Activated T-helper 1 cell treated with Interleukin-2 at 50 U/mL for 16 hours (primary cell): ENCODE results near the gene AURKAIP1.

Experiments used
- DNase-seq: peaks from one replicate; pipeline ENCODE4 v3.0.0-alpha.2; 2020; ENCODE audit warnings: low read depth

The AURKAIP1 gene

DNA sequence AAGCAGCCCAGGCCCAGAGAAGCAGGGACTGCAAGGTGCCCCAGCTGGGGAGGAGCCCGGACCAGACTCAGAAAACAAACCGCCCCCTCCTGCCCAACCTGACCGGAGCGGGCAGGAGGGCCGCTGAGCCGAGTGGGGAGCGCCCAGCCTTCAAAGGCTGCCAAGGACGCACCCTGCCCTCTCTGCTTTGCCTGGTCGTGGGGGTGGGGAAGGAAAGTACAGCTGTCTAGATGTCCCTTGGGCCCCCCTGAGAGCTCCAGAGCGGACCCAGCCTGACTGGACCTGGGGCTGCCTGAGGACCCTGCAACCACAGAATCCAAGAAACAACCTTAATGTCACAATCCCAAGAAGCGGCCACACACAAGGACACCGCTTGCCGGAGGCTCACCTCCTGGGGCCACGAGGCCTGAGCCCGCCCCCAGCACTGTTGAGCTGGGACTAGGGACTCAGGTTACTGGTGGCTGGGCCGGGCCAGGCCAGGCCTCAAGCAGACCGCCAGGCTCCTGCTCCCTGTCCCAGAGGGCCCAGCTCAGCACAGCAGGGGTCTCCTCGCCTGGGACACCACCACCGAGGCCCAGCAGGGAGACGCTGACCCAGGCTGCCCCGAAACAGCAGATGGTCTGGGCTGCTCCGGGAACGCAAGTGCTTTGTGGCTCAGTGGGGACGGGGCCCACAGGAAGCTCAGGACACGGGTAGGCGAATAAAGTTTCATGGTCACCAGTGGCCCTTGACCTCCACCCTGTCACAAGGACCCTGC lies 27.2 kb downstream of the AURKAIP1 start:
- no peak for DNase-seq

DNA sequence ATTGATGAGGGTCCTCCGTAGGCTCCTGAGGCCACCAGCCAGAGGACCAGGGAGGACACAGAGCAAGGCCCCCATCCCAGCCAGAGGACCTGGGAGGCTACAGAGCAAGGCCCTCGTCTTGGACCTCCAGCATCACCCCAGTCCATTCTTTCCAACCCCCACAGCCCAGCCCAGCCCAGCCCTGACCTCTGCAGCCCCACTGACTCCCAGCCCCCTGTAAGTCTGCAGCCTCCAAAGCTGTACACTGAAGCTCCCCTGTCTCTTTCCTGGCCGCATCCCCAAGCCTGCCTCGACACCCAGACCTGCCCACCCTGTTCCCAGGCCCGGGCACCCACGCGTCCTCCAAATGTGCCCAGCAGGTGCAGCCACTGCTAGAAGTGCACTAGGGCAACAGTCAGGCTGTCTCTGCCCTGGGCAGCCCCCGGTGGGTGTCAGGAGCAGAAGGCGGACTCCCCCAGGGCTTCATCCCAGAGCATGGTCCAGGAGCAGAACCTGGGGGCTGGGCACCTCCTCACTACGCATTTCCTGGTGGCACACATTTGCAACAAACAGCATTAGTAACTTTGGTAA lies 27.9 kb downstream of the AURKAIP1 start:
- no peak for DNase-seq

DNA sequence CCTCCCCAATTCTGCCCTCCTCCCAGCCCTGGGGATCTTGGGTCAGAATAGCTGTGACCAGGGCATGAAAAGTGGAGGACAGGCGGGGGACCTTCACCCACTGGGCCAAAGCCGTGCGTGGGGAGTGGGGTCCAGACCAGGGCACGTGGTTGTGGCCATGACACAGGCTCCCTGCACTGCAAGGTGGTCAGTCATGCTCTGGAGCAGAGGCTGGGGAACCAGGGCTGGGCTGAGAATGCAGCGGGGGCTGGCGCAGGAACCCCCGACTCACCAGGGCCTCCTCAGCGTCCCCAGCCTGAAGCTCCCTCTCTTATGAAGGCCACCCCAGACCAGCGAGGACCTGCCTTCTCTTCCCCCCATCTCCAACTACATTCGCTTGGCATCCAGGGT lies 28.5 kb downstream of the AURKAIP1 start:
- DNase-seq: no peak

DNA sequence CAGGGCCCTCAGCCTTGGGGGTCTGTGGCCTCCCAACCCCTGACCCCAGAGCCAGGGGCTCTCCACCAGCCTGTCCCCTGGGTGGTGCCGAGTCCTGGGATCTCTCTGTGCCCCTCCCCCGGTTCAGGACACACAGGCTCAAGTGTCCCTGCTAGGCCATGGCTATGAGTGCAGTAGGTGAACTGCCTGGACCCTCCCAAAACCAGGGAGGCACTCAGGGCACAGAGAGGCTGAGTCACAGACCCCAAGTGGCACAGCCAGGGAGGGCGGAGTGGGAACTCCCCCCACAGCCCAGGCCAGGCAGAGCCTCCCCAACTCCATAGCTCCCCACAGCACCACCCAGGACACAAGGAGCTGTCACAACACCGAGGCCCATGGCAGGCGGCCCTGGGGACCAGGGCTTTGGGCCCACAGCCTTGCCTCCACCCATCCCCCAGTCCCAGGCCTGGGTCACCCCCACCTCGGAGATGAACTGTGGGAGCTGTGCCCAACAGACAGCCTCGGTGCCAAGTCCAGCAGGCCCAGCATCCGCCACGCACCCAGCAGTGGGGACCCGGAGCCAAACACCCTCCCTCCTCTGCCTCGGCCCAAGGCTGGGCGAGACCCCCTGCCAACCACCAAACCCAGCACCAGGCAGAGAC lies 29.0 kb downstream of the AURKAIP1 start:
- DNase-seq: no peak

DNA sequence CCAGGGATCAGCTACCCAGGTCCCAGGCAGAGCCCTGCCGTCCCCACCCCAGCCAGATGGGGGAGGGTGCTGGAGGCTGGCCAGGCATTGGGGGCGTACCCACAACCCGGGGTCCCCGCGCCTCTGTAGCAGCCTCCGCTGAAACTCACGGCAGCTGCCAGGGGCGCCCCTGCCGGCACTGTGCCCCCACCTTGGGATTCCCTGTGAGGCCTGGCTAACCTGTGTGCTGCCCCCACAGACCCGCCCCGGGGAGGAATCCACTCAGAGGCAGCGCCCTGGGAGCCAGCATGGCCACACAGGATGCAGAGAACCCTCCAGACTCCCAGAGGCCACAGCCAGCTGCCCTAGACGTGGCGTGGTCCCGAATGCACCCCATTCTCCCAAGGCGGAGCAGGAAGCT lies 29.6 kb downstream of the AURKAIP1 start:
- DNase-seq: no peak

DNA sequence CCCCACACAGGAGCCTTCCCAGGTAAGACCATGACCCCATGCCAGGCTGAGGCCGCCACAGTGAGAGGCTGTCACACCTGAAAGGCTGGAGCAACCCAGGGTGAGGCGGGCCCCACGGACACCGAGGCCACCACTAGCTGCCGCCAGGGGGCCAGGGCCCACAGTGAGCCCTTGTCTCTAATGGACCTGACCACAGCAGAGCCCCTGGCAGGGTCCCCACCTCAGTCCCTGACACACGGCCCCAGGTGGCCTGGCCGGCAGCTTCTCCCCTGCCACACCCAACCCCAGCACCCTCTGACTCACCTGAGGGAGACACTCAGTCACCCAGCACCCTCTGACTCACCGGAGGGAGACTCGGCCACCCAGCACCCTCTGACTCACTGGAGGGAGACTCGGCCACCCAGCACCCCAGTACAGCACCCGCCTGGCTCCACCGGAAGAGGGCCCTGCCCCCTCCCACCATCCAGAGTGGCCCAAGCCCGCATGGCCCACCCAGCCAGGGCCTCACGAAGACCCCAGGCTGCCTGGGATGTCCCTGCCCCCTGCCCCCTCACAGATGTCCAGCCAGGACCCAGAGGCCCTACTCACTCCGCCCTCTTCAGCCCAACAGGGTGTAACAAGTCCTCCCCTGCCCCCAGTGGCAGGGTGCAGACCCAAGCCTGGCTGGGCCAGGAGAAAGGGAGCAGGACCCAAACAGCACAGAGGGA lies 30.2 kb downstream of the AURKAIP1 start:
- DNase-seq: peak; percentile 20

DNA sequence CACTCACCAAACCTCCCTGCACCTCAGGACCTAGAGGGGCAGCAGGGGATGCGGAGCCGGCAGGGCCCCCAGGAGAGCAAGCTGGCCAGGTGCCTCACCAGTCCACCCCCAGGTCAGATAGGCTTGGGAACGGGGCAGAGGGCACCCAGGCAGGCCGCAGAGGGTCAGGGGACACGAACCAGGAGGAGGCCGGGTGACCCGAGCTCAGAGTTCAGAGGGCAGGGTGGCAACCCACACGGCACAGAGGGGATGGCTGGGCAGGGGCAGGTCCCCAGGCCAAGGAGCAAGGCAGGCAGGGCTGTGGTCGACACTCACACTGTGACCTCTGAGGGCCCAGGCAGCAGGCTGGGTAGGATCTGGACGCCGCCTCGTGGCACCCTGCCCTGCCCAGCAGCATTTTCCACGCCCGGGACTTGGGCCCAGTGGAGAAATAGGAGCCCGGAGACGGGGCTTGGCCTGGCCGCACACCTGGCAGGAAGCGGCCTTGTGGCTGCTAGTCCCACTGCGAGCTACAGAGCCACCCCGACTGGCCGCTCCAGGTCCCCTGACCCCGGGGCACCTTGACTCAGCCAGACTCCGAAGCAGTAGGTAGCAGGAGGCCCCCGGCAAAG lies 31.1 kb downstream of the AURKAIP1 start:
- DNase-seq: no peak

DNA sequence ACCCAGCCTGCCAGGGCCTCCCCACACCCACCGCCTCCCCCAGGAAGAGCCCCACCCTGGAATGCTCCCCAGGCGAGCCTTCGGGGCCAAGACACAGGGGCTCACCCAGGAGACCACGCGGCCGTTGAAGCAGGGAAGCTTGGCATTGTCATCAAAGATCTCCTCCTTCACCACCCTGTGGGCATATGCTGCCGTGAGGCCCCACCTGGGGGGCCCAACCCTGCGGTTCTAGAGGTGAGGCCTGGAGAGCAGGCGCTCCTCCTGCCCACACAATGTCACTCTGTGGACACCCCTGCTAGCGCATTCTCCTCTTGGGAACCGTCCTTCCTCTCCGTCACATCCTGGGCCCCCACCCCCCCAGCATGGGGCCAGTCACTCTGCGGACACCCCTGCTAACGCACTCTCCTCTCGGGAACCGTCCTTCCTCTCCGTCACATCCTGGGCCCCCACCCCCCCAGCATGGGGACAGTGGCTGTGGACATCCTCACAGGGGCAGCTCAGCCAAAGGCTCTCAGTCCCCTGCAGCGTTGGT lies 32.4 kb downstream of the AURKAIP1 start:
- no peak for DNase-seq

DNA sequence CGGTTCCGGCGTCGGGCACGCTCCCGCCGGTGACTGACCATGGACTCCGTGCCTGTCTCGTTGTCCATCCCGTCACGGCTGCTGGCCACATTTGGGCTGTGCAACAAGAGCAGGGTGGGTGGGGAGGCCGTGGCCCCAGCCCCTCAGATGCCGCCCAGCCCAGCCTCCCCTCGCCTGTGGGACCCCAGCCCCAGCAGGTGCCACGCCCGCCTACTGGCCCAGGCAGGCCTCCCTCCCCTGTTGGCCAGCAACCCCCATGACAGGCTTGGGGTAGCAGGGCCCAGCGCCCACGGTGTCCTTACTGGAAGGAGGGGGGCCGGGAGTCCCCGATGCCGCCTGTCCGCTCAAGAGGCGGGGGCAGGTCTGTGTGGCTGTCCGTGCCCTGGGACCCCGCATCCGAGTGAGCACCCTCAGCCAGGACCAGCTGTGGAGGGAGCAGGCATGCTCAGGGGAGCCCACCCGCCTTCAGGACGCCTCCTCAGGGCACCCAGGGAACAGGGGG lies 32.9 kb downstream of the AURKAIP1 start:
- DNase-seq: no peak

DNA sequence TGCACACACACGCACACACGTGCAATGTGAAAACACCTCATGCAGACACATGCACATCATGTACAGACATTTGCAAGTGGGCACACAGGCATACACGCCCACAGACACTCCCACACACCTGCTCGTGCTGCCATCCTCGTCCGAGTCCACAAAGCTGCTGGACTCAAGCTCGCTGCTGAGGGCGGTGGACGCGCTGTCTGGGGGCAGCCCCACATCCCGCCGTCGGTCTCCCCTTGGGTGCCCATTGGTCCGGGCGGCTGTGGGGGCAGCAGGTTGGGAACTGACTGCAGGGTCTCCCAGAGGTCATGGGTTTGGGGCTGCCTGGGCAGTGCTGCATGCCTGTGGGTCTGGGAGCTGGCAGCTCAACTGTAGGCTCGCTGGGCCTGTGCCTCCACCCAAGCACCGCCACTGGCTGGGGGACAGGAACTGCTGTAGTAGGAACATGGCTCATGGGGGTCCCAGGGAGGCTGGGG lies 33.4 kb downstream of the AURKAIP1 start:
- DNase-seq: no peak

DNA sequence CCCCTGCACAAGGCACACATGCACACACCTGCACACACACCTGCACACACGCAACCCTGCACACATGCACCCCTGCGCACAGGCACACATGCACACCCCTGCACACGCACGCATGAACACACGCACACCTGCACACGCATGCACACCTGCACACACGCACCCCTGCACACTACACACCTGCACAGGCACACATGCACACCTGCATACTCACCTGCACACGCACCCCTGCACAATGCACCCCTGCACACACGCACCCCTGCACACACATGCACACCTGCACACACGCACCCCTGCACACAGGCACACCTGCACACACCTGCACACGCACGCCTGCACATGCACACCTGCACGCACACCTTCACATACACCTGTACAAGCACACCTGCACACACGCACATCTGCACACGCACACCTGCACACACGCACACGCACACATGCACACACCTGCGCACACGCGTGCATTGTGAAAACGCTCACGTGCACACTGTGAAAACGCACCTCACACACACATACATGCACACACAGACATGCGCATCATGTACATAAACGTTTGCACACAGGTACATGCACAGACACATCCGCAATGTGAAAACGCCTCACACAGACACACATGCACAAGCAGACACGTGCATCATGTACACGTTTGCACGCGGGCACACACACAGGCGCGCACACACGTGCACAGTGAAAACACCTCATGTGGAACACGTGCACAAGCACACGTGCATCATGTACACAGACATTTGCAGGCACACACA lies 34.0 kb downstream of the AURKAIP1 start:
- DNase-seq: no peak

DNA sequence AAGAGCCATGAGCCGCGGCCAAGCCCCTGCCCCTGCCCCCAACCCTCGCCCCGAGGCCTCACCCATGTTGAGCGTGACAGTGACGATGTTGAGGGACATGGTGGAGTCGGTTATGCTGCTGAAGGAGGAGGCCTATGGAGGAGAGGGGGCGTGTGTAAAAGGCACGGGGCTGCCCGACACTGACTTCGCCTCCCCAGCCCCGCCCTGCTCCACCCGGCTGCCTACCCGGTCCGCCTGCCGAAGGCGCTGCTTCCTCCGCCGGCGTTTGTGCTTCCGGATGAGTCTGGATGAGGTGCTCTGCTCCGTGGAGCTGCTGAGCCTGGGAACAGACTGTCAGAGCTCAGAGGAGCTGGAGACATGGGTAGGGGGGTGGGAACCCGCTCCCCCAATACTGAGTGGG lies 34.8 kb downstream of the AURKAIP1 start:
- no peak for DNase-seq

DNA sequence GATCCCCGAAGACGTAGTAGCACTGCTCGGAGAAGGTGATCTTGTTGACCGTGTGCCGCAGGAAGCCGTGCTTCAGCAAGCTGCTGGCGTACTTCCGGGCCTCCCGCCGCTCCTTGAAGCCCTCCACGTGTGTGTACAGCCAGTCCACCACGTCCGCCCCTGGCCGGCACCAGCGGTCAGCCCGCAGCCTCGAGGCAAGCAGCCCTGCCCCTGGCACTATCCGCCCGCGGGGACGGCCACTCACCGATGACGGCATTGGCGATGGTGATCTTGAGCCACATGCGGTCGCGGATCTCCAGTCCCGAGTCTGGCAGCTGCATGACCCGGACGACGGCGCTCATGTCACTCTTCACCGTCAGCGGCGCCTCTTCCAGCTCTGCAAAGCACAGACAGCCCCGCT lies 36.7 kb downstream of the AURKAIP1 start:
- no peak for DNase-seq

DNA sequence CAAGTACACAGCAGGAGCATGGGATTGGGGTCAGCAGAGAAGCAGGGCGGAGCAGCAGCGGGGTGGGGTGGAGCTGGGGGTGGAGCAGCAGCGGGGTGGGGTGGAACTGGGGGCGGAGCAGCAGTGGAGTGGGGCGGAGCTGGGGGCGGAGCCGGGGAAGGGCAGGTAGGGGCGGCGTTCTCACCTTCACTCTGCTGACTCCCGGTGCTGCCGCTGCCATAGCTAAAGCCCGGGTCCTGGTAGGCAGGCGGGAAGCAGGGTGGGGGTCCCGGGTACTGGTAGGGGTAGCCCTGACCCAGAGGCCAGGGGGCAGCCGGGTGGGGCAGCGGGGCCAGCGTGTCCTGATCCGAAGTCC lies 37.2 kb downstream of the AURKAIP1 start:
- DNase-seq: no peak

DNA sequence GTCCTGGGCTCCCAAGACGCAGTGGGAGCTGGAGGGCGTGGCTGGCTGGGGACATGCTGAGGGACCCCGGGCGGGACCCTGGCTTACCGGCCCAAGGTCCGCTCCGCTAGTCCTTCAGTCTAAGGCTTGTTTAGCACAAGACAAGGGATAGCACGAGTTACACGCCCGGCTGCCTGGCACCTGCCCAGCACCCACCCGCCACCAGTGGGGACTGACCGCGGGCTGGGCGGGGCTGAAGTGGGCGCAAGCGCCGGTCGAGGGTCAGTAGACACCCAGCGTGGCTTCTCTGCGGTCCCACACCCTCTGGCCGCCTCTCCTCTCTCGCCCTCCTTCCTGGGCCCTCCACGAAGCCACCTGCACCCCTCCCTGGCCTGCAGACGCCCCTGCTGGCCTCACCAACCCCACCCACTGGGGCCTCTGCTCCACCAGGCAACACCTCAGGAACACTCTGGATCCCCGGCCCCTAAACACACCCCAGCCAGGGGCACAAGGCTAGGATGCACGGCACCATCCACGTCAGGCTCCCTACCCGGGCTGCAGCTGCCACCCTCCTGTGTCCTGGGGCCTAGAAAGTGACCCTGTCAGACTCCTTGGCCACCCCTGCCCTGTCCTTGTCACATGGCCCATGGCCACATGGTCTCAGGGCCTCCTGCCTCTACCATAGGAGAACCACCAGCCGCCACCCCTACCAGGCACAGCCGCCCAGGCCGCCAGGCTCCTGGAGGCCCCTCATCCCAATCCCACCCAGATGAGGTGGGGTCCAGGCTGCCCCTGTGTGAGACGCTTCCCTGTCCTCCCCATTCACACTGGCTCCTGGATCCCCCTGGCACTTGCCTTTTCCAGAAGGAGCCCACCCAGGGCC lies 37.8 kb downstream of the AURKAIP1 start:
- no peak for DNase-seq

DNA sequence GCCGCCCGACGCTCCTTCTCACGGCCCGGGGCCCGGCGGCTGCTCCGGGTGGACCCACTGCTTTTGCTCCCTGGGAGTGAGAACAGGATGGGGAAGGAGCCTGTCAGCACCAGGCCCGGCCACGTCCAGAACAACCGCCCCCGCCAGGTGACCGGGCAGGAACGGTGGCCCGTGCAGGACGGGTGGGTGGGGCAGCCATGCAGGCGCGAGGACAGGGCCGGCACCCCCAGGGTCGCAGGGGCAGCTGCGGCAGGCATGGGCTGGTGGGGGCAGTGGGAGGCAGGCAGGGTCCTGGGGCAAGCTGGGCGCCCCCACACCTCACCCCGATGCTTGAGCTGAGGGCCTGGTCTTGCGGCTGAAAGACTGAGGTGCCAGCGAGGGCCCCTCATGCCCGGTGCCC lies 38.6 kb downstream of the AURKAIP1 start:
- DNase-seq: no peak

DNA sequence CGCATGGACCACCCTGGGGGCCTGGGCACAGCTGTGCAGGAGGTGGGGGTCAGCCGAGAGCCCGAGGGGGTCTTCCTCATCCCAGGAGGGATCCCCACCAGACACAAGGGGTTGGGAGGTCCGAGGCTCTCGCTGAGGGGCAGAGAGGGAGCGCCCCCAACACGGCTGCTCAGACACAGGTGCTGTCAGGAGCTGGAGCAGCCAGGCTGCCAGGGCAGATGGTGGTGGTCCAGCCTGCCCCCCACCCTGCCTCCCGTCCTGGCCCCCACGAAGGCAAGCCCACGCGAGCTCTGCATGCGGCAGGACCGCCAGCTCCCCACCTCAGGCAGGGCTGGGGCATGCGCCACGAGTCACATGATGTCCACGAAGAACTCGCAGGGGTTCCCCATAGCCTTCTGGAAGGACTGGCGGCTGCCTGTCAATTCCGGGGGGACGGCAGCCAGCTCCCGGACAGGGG lies 39.2 kb downstream of the AURKAIP1 start:
- no peak for DNase-seq

DNA sequence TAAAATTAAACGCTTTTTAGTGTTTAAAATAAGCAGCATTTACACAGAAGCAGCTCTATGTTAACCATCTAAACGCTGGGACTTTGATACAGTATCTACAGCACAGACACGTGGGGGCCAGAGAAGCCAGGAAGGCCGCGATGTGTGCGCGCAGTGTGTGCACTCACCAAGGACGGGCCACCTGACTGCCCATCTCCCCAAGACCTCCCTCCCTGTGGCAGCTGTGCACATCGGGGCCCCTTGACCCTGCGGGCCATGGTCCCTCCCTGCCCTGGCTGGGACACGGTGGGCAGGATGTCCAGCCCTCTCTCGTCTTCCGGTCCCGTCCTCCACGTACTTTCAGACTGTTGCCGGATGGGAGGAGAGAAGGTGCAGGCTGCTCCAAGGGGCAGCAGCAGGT lies 39.7 kb downstream of the AURKAIP1 start:
- DNase-seq: no peak

DNA sequence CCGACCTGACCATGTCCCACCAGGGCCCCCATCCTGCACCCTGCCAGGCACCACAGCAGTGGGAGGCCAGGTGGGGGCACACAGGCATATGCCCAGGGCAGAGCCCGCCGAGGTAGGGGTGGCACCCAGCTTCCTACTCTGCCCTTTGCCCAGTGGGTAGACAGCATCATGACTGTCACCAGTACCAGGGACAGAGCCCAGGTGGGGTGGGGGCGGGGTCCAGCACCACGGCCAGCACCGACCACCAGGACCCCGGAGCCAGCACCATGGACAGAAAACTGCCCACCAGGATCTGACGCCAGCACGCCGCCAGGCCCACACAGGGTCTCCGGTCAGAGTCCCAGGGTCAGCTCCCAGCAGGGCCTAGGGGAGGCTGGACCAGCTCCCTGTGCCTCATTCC lies 40.2 kb downstream of the AURKAIP1 start:
- DNase-seq: no peak

DNA sequence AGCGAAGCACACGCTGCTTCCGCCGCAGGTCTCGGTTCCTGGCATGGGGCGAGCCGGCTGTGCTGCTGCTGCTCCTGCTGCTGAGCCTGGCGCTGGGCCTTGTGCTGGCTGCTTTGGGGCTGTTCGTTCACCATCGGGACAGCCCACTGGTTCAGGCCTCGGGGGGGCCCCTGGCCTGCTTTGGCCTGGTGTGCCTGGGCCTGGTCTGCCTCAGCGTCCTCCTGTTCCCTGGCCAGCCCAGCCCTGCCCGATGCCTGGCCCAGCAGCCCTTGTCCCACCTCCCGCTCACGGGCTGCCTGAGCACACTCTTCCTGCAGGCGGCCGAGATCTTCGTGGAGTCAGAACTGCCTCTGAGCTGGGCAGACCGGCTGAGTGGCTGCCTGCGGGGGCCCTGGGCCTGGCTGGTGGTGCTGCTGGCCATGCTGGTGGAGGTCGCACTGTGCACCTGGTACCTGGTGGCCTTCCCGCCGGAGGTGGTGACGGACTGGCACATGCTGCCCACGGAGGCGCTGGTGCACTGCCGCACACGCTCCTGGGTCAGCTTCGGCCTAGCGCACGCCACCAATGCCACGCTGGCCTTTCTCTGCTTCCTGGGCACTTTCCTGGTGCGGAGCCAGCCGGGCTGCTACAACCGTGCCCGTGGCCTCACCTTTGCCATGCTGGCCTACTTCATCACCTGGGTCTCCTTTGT lies 41.3 kb downstream of the AURKAIP1 start:
- DNase-seq: no peak
